Hepatocyte (in vitro differentiated cells): ENCODE measurements around the gene HES1. TPM values are rescaled to one million over a fixed set of nuclear protein-coding genes. Genes with fewer than 3 reads are reported as not detected.

Experiments
- DNase-seq: peaks from one replicate; pipeline ENCODE4 v3.0.0-alpha.2; 2016; ENCODE audit warnings: low spot score
- H2AFZ ChIP-seq: fragments of 200-600 bp; sonication (generic); 2 replicates; pipeline ENCODE4 v1.6.0; 2016; ENCODE audit warnings: antibody characterized with exemption, mild to moderate bottlenecking
- H3K27ac ChIP-seq: fragments of 200-600 bp; sonication (generic); 2 replicates; pipeline ENCODE4 v1.5.1; 2016; ENCODE audit warnings: mild to moderate bottlenecking
- H3K27me3 ChIP-seq: fragments of 200-600 bp; sonication (generic); 2 replicates; pipeline ENCODE4 v1.6.1; 2016
- H3K36me3 ChIP-seq: fragments of 200-600 bp; sonication (generic); replicated peaks from 2 replicates; pipeline ENCODE4 v1.5.1; 2016; ENCODE audit warnings: low read depth; ENCODE audit not compliant: insufficient read depth
- H3K4me1 ChIP-seq: fragments of 200-600 bp; sonication (generic); 2 replicates; pipeline ENCODE4 v1.5.1; 2016; ENCODE audit warnings: mild to moderate bottlenecking, moderate library complexity; ENCODE audit not compliant: insufficient read depth
- H3K4me2 ChIP-seq: fragments of 200-600 bp; sonication (generic); 2 replicates; pipeline ENCODE4 v1.6.0; 2016
- H3K4me3 ChIP-seq: fragments of 200-600 bp; sonication (generic); 2 replicates; pipeline ENCODE4 v1.5.1; 2016; ENCODE audit warnings: mild to moderate bottlenecking
- H3K79me2 ChIP-seq: fragments of 200-600 bp; sonication (generic); 2 replicates; pipeline ENCODE4 v1.6.0; 2017; ENCODE audit warnings: mild to moderate bottlenecking
- H3K9me2 ChIP-seq: fragments of 200-600 bp; sonication (generic); replicated peaks from 2 replicates; pipeline ENCODE4 v1.6.0; 2017; ENCODE audit warnings: mild to moderate bottlenecking; ENCODE audit not compliant: insufficient read depth
- H3K9me3 ChIP-seq: fragments of 200-600 bp; sonication (generic); 2 replicates; pipeline ENCODE4 v1.5.1; 2016; ENCODE audit warnings: low read depth, mild to moderate bottlenecking
- H4K20me1 ChIP-seq: fragments of 200-600 bp; sonication (generic); 2 replicates; pipeline ENCODE4 v1.6.0; 2016; ENCODE audit warnings: mild to moderate bottlenecking; ENCODE audit not compliant: insufficient read depth, poor library complexity, severe bottlenecking
- CTCF ChIP-seq: fragments of 200-600 bp; sonication (generic); IDR thresholded peaks from 2 replicates; pipeline ENCODE4 v1.5.1; 2016; ENCODE audit warnings: antibody characterized with exemption, mild to moderate bottlenecking; ENCODE audit not compliant: poor library complexity
- EZH2 ChIP-seq: fragments of 200-600 bp; sonication (generic); IDR thresholded peaks from 2 replicates; pipeline ENCODE4 v1.6.1; 2016; ENCODE audit warnings: antibody characterized with exemption, mild to moderate bottlenecking, borderline replicate concordance
- EZH2phosphoT487 ChIP-seq: fragments of 200-600 bp; sonication (generic); IDR thresholded peaks from one replicate; pipeline ENCODE4 v1.6.1; 2018; ENCODE audit warnings: antibody characterized with exemption, mild to moderate bottlenecking, low read depth, moderate library complexity; ENCODE audit not compliant: unreplicated experiment, severe bottlenecking
- WGBS: methylation state at CpG from one replicate; pipeline ENCODE4 v1.1.6; 2016; ENCODE audit warnings: low lambda C conversion rate; ENCODE audit errors: missing lambda C conversion rate; 5-methylcytosine and 5-hydroxymethylcytosine counted together
- polyA plus RNA-seq: library from polyadenylated mRNA; unstranded; fragments of >200 nt; fragmentation: Nextera tagmentation; extraction: Ambion mirVana; gene quantifications from 2 replicates; pipeline ENCODE4 v1.2.1, GENCODE V29; 2016
- total RNA-seq: library from RNA; depleted of rRNA; stranded (reverse); fragments of >200 nt; gene quantifications from 2 replicates; pipeline ENCODE4 v1.2.3, GENCODE V29; 2014

Gene HES1
- total and polyA plus RNA-seq, 2 experiments from 2014 or later = 131 to 136 TPM

GRCh38 chr3:194139814-194140391 lies 4.0 kb downstream of the HES1 start:
- Histone ChIP-seq H3K36me3 (no peaks in the 10 kb centered on the region), H3K79me2 (peaks cover 21% of the 10 kb centered on the region), H3K9me3 (no peaks in the 10 kb centered on the region), H3K4me1 (peaks cover 42% of the 10 kb centered on the region), H4K20me1 (peaks cover 6% of the 10 kb centered on the region), H3K4me2 (peak overlapping the region; percentile 89), H2AFZ (no peak overlapping the region), H3K4me3 (no peak overlapping the region), H3K27me3 (no peaks in the 10 kb centered on the region), H3K9me2 (no peaks in the 10 kb centered on the region), H3K27ac (peak overlapping the region; percentile 100)
- WGBS = 18% methylated on average over 9 of the region's 9 CpGs
- DNase-seq = no peak
- TF ChIP-seq EZH2 = no peak
- no peak for TF ChIP-seq CTCF
- no peak for TF ChIP-seq EZH2phosphoT487

- Histone ChIP-seq H3K79me2 (peaks cover 21% of the 10 kb centered on the region), H3K9me3 (no peaks in the 10 kb centered on the region), H3K27me3 (no peaks in the 10 kb centered on the region), H3K27ac (peak overlapping the region; percentile 100), H3K9me2 (no peaks in the 10 kb centered on the region), H3K4me1 (peaks cover 42% of the 10 kb centered on the region), H3K36me3 (no peaks in the 10 kb centered on the region), H3K4me3 (no peak overlapping the region), H3K4me2 (peak overlapping the region; percentile 89), H2AFZ (no peak overlapping the region), H4K20me1 (peaks cover 6% of the 10 kb centered on the region)
- WGBS = 4% methylated on average over 51 of the region's 71 CpGs
- TF ChIP-seq CTCF (no peak), EZH2 (no peak), EZH2phosphoT487 (no peak)
- peak; percentile 83 for DNase-seq
Observed at GRCh38 chr3:194140520-194141414, 4.8 kb downstream of the HES1 start.

- no peaks in the 10 kb centered on the region for H3K27me3 ChIP-seq
- no peak overlapping the region for H3K4me3 ChIP-seq
- H4K20me1 ChIP-seq = peaks cover 6% of the 10 kb centered on the region
- peak overlapping the region; percentile 100 for H3K27ac ChIP-seq
- 8% methylated on average over 15 of the region's 65 CpGs for WGBS
- peak overlapping the region; percentile 89 for H3K4me2 ChIP-seq
- no peak for TF ChIP-seq EZH2
- peak; percentile 25 for TF ChIP-seq CTCF
- TF ChIP-seq EZH2phosphoT487 = no peak
- H3K9me3 ChIP-seq = no peaks in the 10 kb centered on the region
- peaks cover 17% of the 10 kb centered on the region for H3K79me2 ChIP-seq
- peak; percentile 97 for DNase-seq
- H3K4me1 ChIP-seq = peaks cover 42% of the 10 kb centered on the region
- H2AFZ ChIP-seq = peak overlapping the region; percentile 10
- no peaks in the 10 kb centered on the region for H3K36me3 ChIP-seq
- H3K9me2 ChIP-seq = no peaks in the 10 kb centered on the region
Observed at GRCh38 chr3:194141415-194142155, 5.6 kb downstream of the HES1 start.
